PFSK-1 (cell line): ENCODE data around the gene WFDC1. TPM values are rescaled to one million over a fixed set of nuclear protein-coding genes. Genes with fewer than 3 reads are reported as not detected.

Experiments
- FOXP2 ChIP-seq: optimal IDR thresholded peaks from 2 replicates; pipeline ENCODE3; 2011; ENCODE audit warnings: borderline replicate concordance, control low read depth, inconsistent platforms; ENCODE audit not compliant: insufficient read depth; ENCODE audit errors: extremely low read length, extremely low read depth
- POLR2AphosphoS5 ChIP-seq: IDR thresholded peaks from 2 replicates; pipeline ENCODE4 v1.6.1; 2012; ENCODE audit warnings: low read depth, mild to moderate bottlenecking, control low read depth, low read length, moderate library complexity
- SIN3A ChIP-seq: IDR thresholded peaks from 2 replicates; pipeline ENCODE4 v1.6.1; 2012; ENCODE audit warnings: mild to moderate bottlenecking, low read length, moderate library complexity, borderline replicate concordance; ENCODE audit not compliant: insufficient read depth
- TAF1 ChIP-seq: IDR thresholded peaks from 2 replicates; pipeline ENCODE4 v1.6.1; 2012; ENCODE audit warnings: low read length, control low read depth, borderline replicate concordance; ENCODE audit not compliant: insufficient read depth
- polyA plus RNA-seq: library from polyadenylated mRNA; unstranded; fragments of >200 nt; gene quantifications from one replicate; pipeline ENCODE4 v1.2.1, GENCODE V29; 2012; ENCODE audit warnings: low read depth, missing spikeins; ENCODE audit not compliant: insufficient read length
- TF ChIP-seq, protein P1 (sequence below), 2 experiments: IDR thresholded peaks; 2 replicates each; pipeline versions ENCODE4 v1.6.1 to v1.8.0; 2011 to 2012; ENCODE audit warnings: low read depth in 2 of 2, low read length in 2 of 2, control low read depth in 1 of 2, inconsistent platforms in 1 of 2, mild to moderate bottlenecking in 1 of 2, moderate library complexity in 1 of 2; ENCODE audit not compliant: insufficient read depth in 1 of 2

WFDC1 gene, protein sequence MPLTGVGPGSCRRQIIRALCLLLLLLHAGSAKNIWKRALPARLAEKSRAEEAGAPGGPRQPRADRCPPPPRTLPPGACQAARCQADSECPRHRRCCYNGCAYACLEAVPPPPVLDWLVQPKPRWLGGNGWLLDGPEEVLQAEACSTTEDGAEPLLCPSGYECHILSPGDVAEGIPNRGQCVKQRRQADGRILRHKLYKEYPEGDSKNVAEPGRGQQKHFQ
- 0.82 TPM for polyA plus RNA-seq

DNA sequence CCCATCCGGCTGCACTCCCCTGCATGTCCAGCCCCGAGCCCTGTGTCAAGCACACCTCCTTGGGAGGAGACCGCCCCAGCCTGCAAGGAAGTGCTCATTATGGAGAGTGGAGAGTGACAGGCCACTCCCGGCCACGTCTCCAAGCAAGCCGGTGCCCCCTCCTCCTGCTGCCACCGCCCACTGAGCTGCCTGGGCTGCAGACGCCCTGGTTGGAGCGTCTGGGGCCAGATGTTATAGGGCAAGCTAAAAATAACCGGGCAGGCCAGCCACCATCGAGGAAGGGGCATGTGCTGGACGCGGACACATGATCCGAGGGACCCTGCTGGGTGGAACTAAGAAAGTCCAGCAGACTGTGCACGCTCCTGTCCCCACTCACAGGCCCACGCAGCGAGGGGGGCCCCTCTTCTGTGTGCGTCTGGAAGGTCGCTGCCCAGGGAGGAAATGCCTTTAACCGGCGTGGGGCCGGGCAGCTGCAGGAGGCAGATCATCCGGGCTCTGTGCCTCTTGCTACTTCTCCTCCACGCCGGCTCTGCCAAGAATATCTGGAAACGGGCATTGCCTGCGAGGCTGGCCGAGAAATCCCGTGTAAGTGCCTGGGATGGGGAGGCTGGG is at the start of gene WFDC1:
WFDC1 (plus strand) TSS at position 348 of the 612 bp plus-strand sequence; CDS start at position 442, 94 bp downstream.
- no peak for TF ChIP-seq TAF1
- TF ChIP-seq FOXP2, result no peak

DNA sequence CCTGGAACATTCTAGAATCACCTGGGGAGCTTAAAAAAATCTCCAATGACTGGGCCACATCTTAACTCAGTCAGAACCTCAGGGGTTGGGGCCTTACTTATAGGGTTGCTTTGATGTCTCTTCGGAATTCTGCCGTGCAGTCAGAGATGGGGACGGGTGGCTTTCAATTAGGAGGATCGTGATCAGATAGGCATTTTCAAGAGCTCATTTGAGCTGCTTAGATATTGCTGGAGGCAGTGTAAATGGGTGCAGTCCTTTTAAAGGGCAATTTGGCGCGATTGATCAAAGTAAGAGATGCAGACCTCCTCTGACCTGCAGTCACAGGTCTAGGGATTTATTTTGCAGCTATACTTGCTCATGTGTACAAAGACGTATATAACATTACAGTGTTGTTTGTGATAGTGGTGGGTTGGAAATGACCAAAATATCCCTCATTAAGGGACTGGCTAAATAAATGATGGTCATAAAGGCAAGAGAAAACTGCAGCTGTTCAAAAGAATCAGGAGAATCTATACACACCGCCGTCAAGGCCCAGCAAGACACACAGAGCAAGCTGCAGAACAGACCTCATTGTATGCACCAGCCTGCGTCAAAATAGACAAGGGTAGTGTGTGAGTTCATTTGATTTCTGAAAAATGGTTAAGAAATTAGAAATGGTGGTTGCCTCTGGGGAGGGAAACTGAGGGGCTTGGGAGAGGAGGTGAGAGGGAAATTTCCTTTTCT is 48.6 kb upstream of the WFDC1 start:
- TF ChIP-seq FOXP2, result no peak
- TF ChIP-seq TAF1, result no peak
- TF ChIP-seq POLR2AphosphoS5, result no peak

DNA sequence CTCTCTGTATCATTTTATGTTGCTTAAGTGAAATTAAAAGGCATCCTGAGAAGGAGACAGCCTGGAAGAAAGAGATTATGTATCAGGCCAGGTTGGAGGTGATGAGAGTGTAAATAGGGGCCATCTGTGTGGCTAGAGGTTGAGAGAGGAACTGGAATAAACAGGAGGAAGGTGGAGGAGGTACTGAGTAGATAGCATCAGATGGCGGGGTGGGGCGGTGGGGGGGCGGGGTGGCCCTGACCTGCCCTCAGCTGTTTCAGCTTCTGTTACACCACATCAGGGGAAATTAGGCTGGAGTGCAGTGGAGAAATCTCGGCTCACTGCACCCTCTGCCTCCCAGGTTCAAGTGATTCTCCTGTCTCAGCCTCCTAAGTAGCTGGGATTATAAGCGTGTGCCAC is 48.0 kb upstream of the WFDC1 start:
- TF ChIP-seq SIN3A (no peak), POLR2AphosphoS5 (no peak), TAF1 (no peak), FOXP2 (no peak)
- TF ChIP-seq, protein P1, sequence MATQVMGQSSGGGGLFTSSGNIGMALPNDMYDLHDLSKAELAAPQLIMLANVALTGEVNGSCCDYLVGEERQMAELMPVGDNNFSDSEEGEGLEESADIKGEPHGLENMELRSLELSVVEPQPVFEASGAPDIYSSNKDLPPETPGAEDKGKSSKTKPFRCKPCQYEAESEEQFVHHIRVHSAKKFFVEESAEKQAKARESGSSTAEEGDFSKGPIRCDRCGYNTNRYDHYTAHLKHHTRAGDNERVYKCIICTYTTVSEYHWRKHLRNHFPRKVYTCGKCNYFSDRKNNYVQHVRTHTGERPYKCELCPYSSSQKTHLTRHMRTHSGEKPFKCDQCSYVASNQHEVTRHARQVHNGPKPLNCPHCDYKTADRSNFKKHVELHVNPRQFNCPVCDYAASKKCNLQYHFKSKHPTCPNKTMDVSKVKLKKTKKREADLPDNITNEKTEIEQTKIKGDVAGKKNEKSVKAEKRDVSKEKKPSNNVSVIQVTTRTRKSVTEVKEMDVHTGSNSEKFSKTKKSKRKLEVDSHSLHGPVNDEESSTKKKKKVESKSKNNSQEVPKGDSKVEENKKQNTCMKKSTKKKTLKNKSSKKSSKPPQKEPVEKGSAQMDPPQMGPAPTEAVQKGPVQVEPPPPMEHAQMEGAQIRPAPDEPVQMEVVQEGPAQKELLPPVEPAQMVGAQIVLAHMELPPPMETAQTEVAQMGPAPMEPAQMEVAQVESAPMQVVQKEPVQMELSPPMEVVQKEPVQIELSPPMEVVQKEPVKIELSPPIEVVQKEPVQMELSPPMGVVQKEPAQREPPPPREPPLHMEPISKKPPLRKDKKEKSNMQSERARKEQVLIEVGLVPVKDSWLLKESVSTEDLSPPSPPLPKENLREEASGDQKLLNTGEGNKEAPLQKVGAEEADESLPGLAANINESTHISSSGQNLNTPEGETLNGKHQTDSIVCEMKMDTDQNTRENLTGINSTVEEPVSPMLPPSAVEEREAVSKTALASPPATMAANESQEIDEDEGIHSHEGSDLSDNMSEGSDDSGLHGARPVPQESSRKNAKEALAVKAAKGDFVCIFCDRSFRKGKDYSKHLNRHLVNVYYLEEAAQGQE (IDR thresholded peaks at IDR 0.05; ENCODE audit: insufficient read depth in 1 of 2, low read depth in 2 of 2, low read length in 2 of 2), result no peak

GRCh38 chr16:84247331-84247730 is 47.3 kb upstream of the WFDC1 start:
- TF ChIP-seq SIN3A (no peak), FOXP2 (no peak), TAF1 (no peak), POLR2AphosphoS5 (no peak)
- TF ChIP-seq, protein P1 (IDR thresholded peaks at IDR 0.05; ENCODE audit: insufficient read depth in 1 of 2, low read depth in 2 of 2, low read length in 2 of 2), result no peak

DNA sequence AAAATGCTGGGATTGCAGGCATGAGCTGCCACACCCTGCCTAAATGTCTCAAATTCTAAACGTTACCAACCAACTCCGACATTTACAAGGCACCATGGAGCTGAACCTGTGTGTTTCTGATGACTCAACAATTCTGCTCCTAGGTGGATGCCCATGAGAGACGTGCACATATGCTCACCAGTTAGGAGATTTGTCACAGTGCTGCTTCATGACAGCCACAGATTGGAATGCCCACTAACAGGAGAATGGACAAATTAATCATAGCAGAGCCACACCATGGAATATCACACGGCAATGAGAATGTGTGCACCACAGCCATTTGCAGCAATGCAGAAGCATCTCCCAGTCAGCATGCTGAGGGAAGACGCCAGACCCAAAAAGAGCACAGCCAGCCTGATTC is 46.8 kb upstream of the WFDC1 start:
- TF ChIP-seq TAF1, result no peak
- TF ChIP-seq FOXP2, result no peak
- TF ChIP-seq, protein P1 (IDR thresholded peaks at IDR 0.05; ENCODE audit: insufficient read depth in 1 of 2, low read depth in 2 of 2, low read length in 2 of 2), result no peak
- TF ChIP-seq POLR2AphosphoS5, result no peak
- TF ChIP-seq SIN3A, result no peak

- TF ChIP-seq FOXP2, result no peak
- TF ChIP-seq, protein P1 (IDR thresholded peaks at IDR 0.05; ENCODE audit: insufficient read depth in 1 of 2, low read depth in 2 of 2, low read length in 2 of 2), result no peak
- TF ChIP-seq SIN3A, result no peak
- no peak for TF ChIP-seq POLR2AphosphoS5
- no peak for TF ChIP-seq TAF1
Observed at GRCh38 chr16:84252184-84252583, 42.5 kb upstream of the WFDC1 start.
